T-helper 1 cell (primary cell): ENCODE data around the gene LMCD1.

Experiments used
- DNase-seq, 5 donors: peaks; one replicate each; pipeline ENCODE4 v3.0.0-alpha.2; 2012 to 2020

Gene LMCD1

GRCh38 chr3:8484409-8485140 is 17.0 kb upstream of the LMCD1 start:
- DNase-seq: no peak

GRCh38 chr3:8485141-8485870 is 16.3 kb upstream of the LMCD1 start:
- no peak for DNase-seq

GRCh38 chr3:8485943-8486342 is 15.7 kb upstream of the LMCD1 start:
- no peak for DNase-seq

GRCh38 chr3:8486434-8486833 is 15.2 kb upstream of the LMCD1 start:
- DNase-seq: no peak

- no peak for DNase-seq
These were observed 14.7 kb upstream of the LMCD1 start for GRCh38 chr3:8486936-8487335.

GRCh38 chr3:8488411-8488810 is 13.2 kb upstream of the LMCD1 start:
- no peak for DNase-seq

GRCh38 chr3:8488877-8489276 is 12.7 kb upstream of the LMCD1 start:
- DNase-seq: no peak

- no peak for DNase-seq
These were observed 12.3 kb upstream of the LMCD1 start for GRCh38 chr3:8489278-8489792.

GRCh38 chr3:8490079-8490552 is 11.5 kb upstream of the LMCD1 start:
- DNase-seq: no peak

- no peak for DNase-seq
These were observed 10.1 kb upstream of the LMCD1 start for GRCh38 chr3:8491271-8492144.

GRCh38 chr3:8492744-8493511 is 8.7 kb upstream of the LMCD1 start:
- DNase-seq: no peak

- no peak for DNase-seq
These were observed 7.9 kb upstream of the LMCD1 start for GRCh38 chr3:8493744-8494143.

GRCh38 chr3:8494327-8494726 is 7.3 kb upstream of the LMCD1 start:
- DNase-seq: no peak

GRCh38 chr3:8497582-8497981 is 4.0 kb upstream of the LMCD1 start:
- DNase-seq: no peak

- DNase-seq: no peak
These were observed 2.4 kb upstream of the LMCD1 start for GRCh38 chr3:8499181-8499611.

- no peak for DNase-seq
These were observed 1.2 kb upstream of the LMCD1 start for GRCh38 chr3:8500319-8500988.

- no peak for DNase-seq
These were observed 643 bp upstream of the LMCD1 start for GRCh38 chr3:8500989-8501370.

GRCh38 chr3:8503461-8503860 is 1.8 kb downstream of the LMCD1 start:
- no peak for DNase-seq

GRCh38 chr3:8503871-8504610 is 2.4 kb downstream of the LMCD1 start:
- DNase-seq: no peak

GRCh38 chr3:8504611-8504973 is 3.0 kb downstream of the LMCD1 start:
- DNase-seq: no peak

GRCh38 chr3:8505621-8506020 is 4.0 kb downstream of the LMCD1 start:
- DNase-seq: no peak
